HG03558 (cell line): Measurements from ENCODE around the gene NID1.
"Not testable (repeated sequence)": the region's sequence is repeated elsewhere in the genome, so short reads cannot be mapped to it uniquely, and the experiment has no call there.

Source experiments
- ATAC-seq: cut with Tn5 transposase; IDR thresholded peaks from one replicate; pipeline ENCODE4 v1.9.1; 2021; ENCODE audit warnings: moderate number of reproducible peaks; ENCODE audit not compliant: unreplicated experiment; ENCODE audit errors: extremely low read depth

NID1 gene

GRCh38 chr1:236064674-236065508 is at the start of gene NID1:
NID1 (minus strand) TSS chr1:236065090; CDS start chr1:236065079, 11 bp downstream.
- ATAC-seq, result no peak

GRCh38 chr1:236114076-236114747 is 49.3 kb upstream of the NID1 start:
- no peak for ATAC-seq

GRCh38 chr1:236113324-236114032 is 48.6 kb upstream of the NID1 start:
- no peak for ATAC-seq

GRCh38 chr1:236112332-236112627 is 47.4 kb upstream of the NID1 start:
- no peak for ATAC-seq

- no peak for ATAC-seq
These were observed 46.8 kb upstream of the NID1 start for GRCh38 chr1:236111527-236112331.

- no peak for ATAC-seq
These were observed 45.2 kb upstream of the NID1 start for GRCh38 chr1:236110137-236110536.

- no peak for ATAC-seq
These were observed 43.2 kb upstream of the NID1 start for GRCh38 chr1:236108027-236108648.

GRCh38 chr1:236107121-236107907 is 42.4 kb upstream of the NID1 start:
- ATAC-seq, result no peak

GRCh38 chr1:236103646-236104218 is 38.8 kb upstream of the NID1 start:
- ATAC-seq, result no peak

GRCh38 chr1:236103059-236103458 is 38.2 kb upstream of the NID1 start:
- no peak for ATAC-seq

GRCh38 chr1:236102611-236103010 is 37.7 kb upstream of the NID1 start:
- no peak for ATAC-seq

GRCh38 chr1:236101233-236102200 is 36.6 kb upstream of the NID1 start:
- no peak for ATAC-seq

GRCh38 chr1:236100799-236101198 is 35.9 kb upstream of the NID1 start:
- ATAC-seq, result no peak

GRCh38 chr1:236099355-236099974 is 34.6 kb upstream of the NID1 start:
- no peak for ATAC-seq

GRCh38 chr1:236098267-236098666 is 33.4 kb upstream of the NID1 start:
- no peak for ATAC-seq

- not testable (repeated sequence) for ATAC-seq
These were observed 32.0 kb upstream of the NID1 start for GRCh38 chr1:236096660-236097482.
